ENCODE measurements around the gene PBRM1. TPM values are rescaled to one million over a fixed set of nuclear protein-coding genes. Genes with fewer than 3 reads are reported as not detected.

The PBRM1 gene
- total RNA-seq, 4 donors from 2014 or later: 89.4 to 118 (median 114) TPM

DNA sequence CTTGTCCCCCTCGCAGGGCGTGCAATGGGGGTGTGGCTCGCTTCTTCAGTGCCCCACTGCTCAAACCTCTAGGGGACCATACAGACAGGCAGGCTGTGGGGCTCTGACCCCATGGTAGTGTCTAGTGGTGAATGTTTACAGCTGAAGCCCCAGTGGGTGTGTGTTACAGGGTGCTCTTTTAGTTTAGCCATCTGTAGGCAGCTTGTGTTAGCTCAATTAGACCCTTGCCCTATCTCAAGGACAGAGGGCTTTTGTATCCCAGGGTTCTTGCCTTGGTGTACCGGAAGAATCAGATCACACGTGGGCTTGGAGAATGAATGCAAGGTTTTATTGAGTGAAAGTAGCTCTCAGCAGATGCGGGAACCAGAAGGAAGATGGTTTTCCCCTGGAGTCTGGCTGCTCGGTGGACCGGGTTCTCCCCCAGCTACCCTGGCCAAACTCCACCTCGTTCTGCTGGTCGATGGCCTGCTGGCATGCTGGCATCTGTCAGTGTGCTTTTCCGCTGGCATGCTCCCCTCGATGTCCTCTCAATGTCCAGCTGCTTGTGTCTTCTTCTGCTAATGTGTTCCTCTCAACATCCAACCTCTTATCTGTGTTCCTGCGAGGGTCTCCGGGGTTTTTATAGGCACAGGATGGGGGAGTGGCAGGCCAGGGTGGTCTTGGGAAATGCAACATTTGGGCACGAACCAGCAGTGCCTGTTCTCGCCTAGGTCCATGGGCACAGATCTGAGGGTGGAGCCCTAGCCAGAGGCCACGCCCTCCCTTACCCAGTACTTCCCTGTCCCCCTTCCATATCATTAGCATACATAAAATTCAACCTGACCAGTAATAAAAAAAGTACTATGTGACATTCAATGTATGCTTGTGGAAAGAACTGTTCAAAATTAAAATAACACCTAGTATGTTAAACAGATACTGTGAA lies 26.8 kb upstream of the PBRM1 start:
- TF ChIP-seq, protein P1, sequence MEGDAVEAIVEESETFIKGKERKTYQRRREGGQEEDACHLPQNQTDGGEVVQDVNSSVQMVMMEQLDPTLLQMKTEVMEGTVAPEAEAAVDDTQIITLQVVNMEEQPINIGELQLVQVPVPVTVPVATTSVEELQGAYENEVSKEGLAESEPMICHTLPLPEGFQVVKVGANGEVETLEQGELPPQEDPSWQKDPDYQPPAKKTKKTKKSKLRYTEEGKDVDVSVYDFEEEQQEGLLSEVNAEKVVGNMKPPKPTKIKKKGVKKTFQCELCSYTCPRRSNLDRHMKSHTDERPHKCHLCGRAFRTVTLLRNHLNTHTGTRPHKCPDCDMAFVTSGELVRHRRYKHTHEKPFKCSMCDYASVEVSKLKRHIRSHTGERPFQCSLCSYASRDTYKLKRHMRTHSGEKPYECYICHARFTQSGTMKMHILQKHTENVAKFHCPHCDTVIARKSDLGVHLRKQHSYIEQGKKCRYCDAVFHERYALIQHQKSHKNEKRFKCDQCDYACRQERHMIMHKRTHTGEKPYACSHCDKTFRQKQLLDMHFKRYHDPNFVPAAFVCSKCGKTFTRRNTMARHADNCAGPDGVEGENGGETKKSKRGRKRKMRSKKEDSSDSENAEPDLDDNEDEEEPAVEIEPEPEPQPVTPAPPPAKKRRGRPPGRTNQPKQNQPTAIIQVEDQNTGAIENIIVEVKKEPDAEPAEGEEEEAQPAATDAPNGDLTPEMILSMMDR (IDR thresholded peaks at IDR 0.05): no peak
- DNase-seq (ENCODE audit: low spot score) (no peak), ATAC-seq (ENCODE audit: low FRiP score) (no peak)

DNA sequence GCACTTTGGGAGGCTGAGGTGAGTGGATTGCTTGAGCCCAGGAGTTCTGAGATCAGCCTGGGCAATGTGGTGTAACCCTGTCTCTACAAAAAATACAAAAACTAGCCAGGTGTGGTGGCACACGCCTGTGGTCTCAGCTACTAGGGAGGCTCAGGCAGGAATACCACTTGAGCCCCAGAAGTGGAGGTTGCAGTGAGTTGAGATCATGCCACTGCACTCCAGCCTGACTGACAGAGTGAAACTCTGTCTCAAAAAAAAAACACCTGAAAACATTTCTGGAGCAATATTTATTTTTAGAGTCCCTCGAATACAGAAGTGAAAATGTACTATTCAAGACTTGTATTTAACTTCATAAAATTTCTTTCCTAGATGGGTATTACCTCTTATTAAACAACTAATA lies 24.8 kb upstream of the PBRM1 start:
- ATAC-seq (ENCODE audit: low FRiP score) (no peak), DNase-seq (ENCODE audit: low spot score) (no peak)
- TF ChIP-seq, protein P1 (IDR thresholded peaks at IDR 0.05): no peak

DNA sequence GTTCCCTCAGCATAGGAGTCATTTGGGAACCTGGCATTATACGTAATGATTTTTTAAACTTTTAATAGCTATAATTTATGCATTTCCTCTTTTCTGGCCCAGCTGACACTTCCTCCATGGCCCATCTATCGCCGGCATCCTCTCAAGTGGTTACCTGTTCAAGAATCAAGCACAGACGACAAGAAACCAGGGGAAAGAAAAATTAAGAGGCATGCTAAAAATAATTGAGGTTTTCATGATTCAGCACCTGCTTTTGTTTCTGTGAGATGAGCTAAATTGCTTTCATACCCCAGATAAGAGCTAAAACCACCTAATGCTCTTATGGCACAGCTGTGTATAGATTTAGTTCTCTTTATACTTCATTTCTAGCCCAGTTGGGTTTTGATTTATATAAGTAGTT lies 21.9 kb upstream of the PBRM1 start:
- TF ChIP-seq, protein P1 (IDR thresholded peaks at IDR 0.05): no peak

DNA sequence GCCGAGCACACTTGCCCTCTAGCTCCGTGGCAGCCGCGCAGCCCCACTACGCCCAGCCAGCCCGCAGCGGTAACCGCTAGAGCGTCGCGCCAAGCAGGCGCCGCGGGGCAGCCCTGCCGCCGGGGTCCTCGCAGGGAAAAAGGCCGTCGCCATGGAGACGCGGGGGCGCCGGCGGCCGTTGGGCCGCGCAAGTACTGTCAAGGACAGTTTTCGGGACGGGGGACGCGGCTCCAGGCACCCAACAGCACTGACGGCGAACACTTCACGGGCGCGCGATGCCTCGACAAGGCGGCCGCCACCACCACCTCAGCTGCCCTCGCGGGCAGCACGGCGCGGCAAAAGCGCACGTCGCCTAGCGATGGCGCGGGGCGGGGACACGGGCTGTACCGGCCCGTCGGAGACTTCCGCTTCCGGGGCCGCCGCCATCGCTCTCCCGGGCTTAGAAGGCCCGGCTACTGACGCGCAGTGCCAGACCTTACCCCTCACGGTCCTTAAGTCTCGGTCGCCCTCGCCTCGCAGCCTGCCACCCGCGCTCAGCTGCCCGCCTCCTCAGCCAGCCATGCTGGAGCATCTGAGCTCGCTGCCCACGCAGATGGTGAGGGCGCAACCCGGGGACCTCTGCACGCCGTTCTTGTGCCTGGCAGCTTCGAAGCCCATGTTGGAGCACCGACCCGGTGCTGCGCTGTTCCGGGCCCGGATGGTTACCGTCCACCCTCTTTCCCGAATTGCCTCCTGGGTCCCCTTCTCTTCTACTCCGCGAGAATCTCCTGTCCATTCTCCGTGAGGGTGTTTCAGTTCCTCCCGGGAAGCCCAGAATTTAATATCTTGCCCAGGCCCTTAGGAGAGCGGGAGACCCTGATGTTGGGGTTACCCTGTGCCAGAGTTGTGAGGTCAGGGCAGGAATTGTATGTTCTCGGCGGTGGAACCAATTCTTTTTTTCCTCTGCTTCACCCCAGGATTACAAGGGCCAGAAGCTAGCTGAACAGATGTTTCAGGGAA lies 20.3 kb upstream of the PBRM1 start, which contains the start of the genes GLT8D1 and SPCS1:
Gene GLT8D1, minus strand, starts transcription at position 104 of the 999 bp plus-strand sequence. CDS start 5,331 bp downstream, outside the sequence.
Gene SPCS1, plus strand, starts transcription at position 419 of the 999 bp plus-strand sequence. Its CDS starts 141 bp downstream, at position 560.
- TF ChIP-seq, protein P1 (IDR thresholded peaks at IDR 0.05): no peak
- peak; percentile 93 for ATAC-seq (ENCODE audit: low FRiP score)
- no peak for DNase-seq (ENCODE audit: low spot score)

More for the DNA sequence above, 21.9 kb upstream of the PBRM1 start:
- ATAC-seq (ENCODE audit: low FRiP score) (no peak), DNase-seq (ENCODE audit: low spot score) (no peak)

DNA sequence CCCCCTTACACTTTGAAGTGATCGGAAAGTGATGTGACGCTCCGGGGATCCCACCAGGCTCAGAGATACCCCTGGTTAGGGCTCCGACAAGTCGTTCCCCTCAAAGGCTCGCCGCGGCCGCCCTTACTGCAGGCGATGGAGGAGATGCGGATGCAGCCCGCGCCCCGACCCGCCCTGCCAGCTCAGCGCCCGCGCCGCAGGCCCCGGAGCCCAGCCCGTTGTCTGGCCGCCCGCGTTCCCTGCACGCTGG lies 19.6 kb upstream of the PBRM1 start:
- no peak for ATAC-seq (ENCODE audit: low FRiP score)
- no peak for DNase-seq (ENCODE audit: low spot score)
- TF ChIP-seq, protein P1 (IDR thresholded peaks at IDR 0.05): no peak

DNA sequence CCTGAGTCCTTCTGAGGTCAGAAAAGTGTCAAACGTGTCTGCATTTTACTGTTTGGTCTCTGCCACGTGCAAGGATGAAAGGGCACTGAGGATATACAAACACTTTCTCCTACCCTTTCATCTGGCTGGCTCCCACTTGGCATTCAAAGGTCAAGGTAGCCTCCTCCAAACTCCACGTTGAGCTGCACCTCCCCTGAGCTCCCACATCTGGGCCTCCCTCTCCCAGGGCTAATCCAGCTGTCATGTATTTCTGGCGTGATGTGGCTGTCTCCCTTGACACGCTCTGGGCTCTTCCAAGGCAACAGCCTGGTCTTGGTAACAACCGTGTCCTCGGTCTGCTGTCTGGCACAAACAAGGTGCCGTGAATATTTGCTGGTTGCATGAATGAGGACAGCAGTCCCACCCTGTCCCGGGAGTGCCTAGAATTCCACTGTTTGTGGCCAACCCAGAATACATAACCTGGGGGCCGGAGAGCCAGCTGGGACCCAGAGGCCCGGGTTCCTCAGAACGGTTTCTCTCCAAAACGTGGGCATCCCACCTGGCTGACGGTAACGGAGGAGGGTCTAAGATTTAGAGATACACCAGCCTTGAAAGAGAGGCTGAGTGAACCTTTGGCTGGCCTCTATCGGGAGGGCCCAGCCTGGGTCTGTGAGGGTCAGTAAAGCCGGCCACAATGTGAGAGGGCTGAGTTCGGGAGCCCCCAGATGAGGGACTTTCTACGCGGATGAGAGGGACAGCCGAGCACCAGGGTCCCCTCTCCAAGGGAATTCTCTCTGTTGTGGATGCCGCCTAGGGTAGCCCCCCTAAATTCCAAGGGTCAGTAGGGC lies 19.1 kb upstream of the PBRM1 start:
- ATAC-seq (ENCODE audit: low FRiP score) (peak; percentile 27), DNase-seq (ENCODE audit: low spot score) (no peak)
- TF ChIP-seq, protein P1 (IDR thresholded peaks at IDR 0.05): no peak

Measured in omental fat pad (tissue), 4 donors.